K562 (cell line): ENCODE measurements around the gene TYW1B.
"Not testable (repeated sequence)": the region's sequence is repeated elsewhere in the genome, so short reads cannot be mapped to it uniquely, and the experiment has no call there.

Experiments
- BMI1 ChIP-seq: fragments of 150-350 bp; IDR thresholded peaks from 2 replicates; pipeline ENCODE4 v1.6.1; 2014; ENCODE audit warnings: low read length
- CTCF ChIP-seq, 3 experiments: IDR thresholded peaks in 2 of 3; conservative IDR thresholded peaks in 1 of 3; 2 replicates each; pipeline ENCODE4 v1.5.1; 2011 to 2012; ENCODE audit warnings: low read length in 3 of 3, mild to moderate bottlenecking in 3 of 3, control low read depth in 2 of 3, improper control_type of control experiment in 1 of 3, inconsistent platforms in 1 of 3, low read depth in 1 of 3, mixed read lengths in 1 of 3, moderate library complexity in 1 of 3; ENCODE audit not compliant: insufficient read depth in 2 of 3
- NFRKB ChIP-seq: fragments of 450-650 bp; IDR thresholded peaks from 2 replicates; pipeline ENCODE4 v1.6.1; 2016; ENCODE audit warnings: low read depth
- POLR2AphosphoS5 ChIP-seq: IDR thresholded peaks from 2 replicates; pipeline ENCODE4 v1.6.1; 2011; ENCODE audit warnings: mild to moderate bottlenecking, low read depth, low read length, moderate library complexity; ENCODE audit not compliant: control insufficient read depth, insufficient read depth
- PRPF4 ChIP-seq: fragments of 200-400 bp; formaldehyde crosslinking; IDR thresholded peaks from one replicate; pipeline ENCODE4 v1.6.1; 2017; ENCODE audit warnings: low read length, low read depth, mild to moderate bottlenecking; ENCODE audit not compliant: insufficient read depth, poor library complexity, severe bottlenecking
- ZFX ChIP-seq: sonication (generic); formaldehyde crosslinking; IDR thresholded peaks from 2 replicates; pipeline ENCODE4 v1.8.0; 2022; ENCODE audit warnings: mild to moderate bottlenecking, missing genetic modification reagents, moderate library complexity

GRCh38 chr7:72816370-72817157 lies 11.4 kb downstream of the TYW1B start:
- TF ChIP-seq ZFX; CTCF (IDR thresholded peaks at IDR 0.05 in 2 of 3, conservative IDR thresholded peaks at IDR 0.05 in 1 of 3; ENCODE audit: insufficient read depth in 2 of 3, low read depth in 1 of 3, low read length in 3 of 3); NFRKB; PRPF4; POLR2AphosphoS5; BMI1: not testable (repeated sequence)
